HepG2 (cell line): ENCODE measurements around the gene NISCH. TPM values are rescaled to one million over a fixed set of nuclear protein-coding genes. Genes with fewer than 3 reads are reported as not detected.

Source experiments
- IKZF1 ChIP-seq: fragments of 450-650 bp; IDR thresholded peaks from 2 replicates; pipeline ENCODE4 v1.7.1; 2016
- IRF2 ChIP-seq: IDR thresholded peaks from 2 replicates; pipeline ENCODE4 v1.6.1; 2018; ENCODE audit warnings: missing genetic modification reagents, missing compliant biosample characterization
- SP5 ChIP-seq: IDR thresholded peaks from 2 replicates; pipeline ENCODE4 v1.6.1; 2016; ENCODE audit warnings: low read depth, borderline replicate concordance
- STAT6 ChIP-seq: sonication (generic); formaldehyde crosslinking; IDR thresholded peaks from 2 replicates; pipeline ENCODE4 v1.4.0; 2020; ENCODE audit warnings: missing genetic modification reagents, mild to moderate bottlenecking, borderline replicate concordance
- TCF12 ChIP-seq, 2 experiments: fragments of 450-650 bp in 1 of 2; sonication (generic) in 1 of 2; formaldehyde crosslinking in 1 of 2; IDR thresholded peaks; 2 replicates each; pipeline versions ENCODE4 v1.6.1 to v1.8.0; 2017 to 2022; ENCODE audit warnings: antibody characterized with exemption in 1 of 2, mild to moderate bottlenecking in 1 of 2, missing genetic modification reagents in 1 of 2, moderate library complexity in 1 of 2
- ZNF296 ChIP-seq: sonication (generic); formaldehyde crosslinking; conservative IDR thresholded peaks from 2 replicates; pipeline ENCODE4 v1.5.0; 2020; ENCODE audit warnings: mild to moderate bottlenecking, missing genetic modification reagents
- ZNF484 ChIP-seq: sonication (generic); formaldehyde crosslinking; IDR thresholded peaks from 2 replicates; pipeline ENCODE4 v1.5.1; 2020; ENCODE audit warnings: mild to moderate bottlenecking, low read depth, missing genetic modification reagents, borderline replicate concordance
- ZNF724P ChIP-seq: sonication (generic); formaldehyde crosslinking; IDR thresholded peaks from 2 replicates; pipeline ENCODE4 v1.8.0; 2022; ENCODE audit warnings: missing genetic modification reagents, borderline replicate concordance
- ZNF800 ChIP-seq: sonication (generic); formaldehyde crosslinking; IDR thresholded peaks from 2 replicates; pipeline ENCODE4 v1.4.0; 2020; ENCODE audit warnings: missing genetic modification reagents
- ZNF83 ChIP-seq: sonication (generic); formaldehyde crosslinking; IDR thresholded peaks from 2 replicates; pipeline ENCODE4 v1.4.0; 2020; ENCODE audit warnings: missing genetic modification reagents, mild to moderate bottlenecking, borderline replicate concordance
- ZSCAN21 ChIP-seq: sonication (generic); formaldehyde crosslinking; IDR thresholded peaks from 2 replicates; pipeline ENCODE4 v1.8.0; 2022; ENCODE audit warnings: mild to moderate bottlenecking, missing genetic modification reagents, moderate library complexity, borderline replicate concordance
- polyA plus RNA-seq, 8 experiments: library from polyadenylated mRNA; depleted of rRNA in 3 of 8; stranded (reverse) in 7 of 8; unstranded in 1 of 8; fragments of >200 nt; fragmentation: Illumina TruSeq in 4 of 8; extraction: Trizol in 4 of 8; gene quantifications; 2 replicates each; pipeline versions ENCODE4 v1.2.1 to v1.2.3, GENCODE V29; 2011 to 2016; ENCODE audit warnings: low read depth in 4 of 8, missing spikeins in 1 of 8, mixed read lengths in 1 of 8; ENCODE audit not compliant: insufficient read depth in 1 of 8
- total RNA-seq, 5 experiments: library from RNA; depleted of rRNA; stranded (reverse); fragments of >200 nt; fragmentation: Illumina TruSeq; extraction: Trizol; gene quantifications; 2 replicates each; pipeline ENCODE4 v1.2.3, GENCODE V29; 2016; ENCODE audit warnings: low read depth in 1 of 5
- TF ChIP-seq, protein P1 (sequence below): sonication (generic); formaldehyde crosslinking; IDR thresholded peaks from 2 replicates; pipeline ENCODE4 v1.4.0; 2020; ENCODE audit warnings: missing genetic modification reagents, borderline replicate concordance
- TF ChIP-seq, protein P2 (sequence below): sonication (generic); formaldehyde crosslinking; IDR thresholded peaks from 2 replicates; pipeline ENCODE4 v1.9.0; 2021; ENCODE audit warnings: missing genetic modification reagents, borderline replicate concordance
- TF ChIP-seq, protein P3 (sequence below): sonication (generic); formaldehyde crosslinking; IDR thresholded peaks from 2 replicates; pipeline ENCODE4 v1.9.0; 2021; ENCODE audit warnings: missing genetic modification reagents, mild to moderate bottlenecking, borderline replicate concordance

NISCH gene
- total and polyA plus RNA-seq, 2 of the 13 experiments (the other 11 are each of a cell fraction or from before 2014, with no cell fraction given), result 27.0 to 47.6 TPM

DNA sequence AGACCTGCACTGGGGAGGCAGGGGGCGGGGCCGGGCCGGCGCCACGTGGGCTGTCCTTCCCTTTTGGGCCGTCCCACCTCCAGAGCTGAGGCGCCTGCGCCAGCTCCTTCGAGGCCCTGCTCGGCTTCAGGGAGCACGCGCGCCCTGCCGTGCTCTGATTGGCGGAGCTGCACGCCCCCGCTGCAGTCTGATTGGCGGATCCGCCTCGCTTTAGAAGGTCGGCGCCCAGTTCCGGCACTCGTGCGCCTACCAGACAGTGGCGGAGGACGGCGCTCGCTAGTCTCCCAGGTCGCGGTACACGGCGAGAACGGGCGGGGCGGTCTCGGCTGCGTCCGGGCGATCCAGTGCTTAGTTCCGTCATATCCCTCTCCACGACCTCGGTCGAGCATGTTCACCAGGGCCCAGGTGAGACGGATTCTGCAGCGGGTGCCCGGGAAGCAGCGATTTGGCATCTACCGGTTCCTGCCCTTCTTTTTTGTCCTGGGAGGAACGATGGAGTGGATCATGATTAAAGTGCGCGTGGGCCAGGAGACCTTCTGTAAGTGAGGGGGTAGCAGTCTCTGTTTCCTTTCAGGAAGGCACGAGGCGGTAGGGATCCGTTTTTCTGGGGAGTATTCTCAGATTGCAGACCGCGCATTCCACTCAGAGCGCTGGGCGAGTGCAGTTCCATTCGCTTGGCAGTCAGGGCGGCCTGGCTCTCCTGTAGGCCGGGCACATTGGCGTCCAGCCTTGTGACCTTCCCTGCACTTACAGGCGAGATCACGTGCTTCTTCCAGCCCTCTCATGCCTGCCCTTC lies 81.2 kb downstream of the NISCH start, which contains the start of gene UQCC5 (continued):
- TF ChIP-seq STAT6 (CRISPR knock-in tag) (peak; percentile 83; the same call in 1 of the 2 replicates), IKZF1 (no peak), ZNF724P (CRISPR knock-in tag) (peak; percentile 88), TCF12 (IDR thresholded peaks at IDR 0.05) (no peak), TCF12 (CRISPR knock-in tag; IDR thresholded peaks at IDR 0.05) (no peak), ZNF800 (no peak; the same call in 1 of the 2 replicates), ZNF83 (CRISPR knock-in tag) (peak; percentile 65; the same call in 1 of the 2 replicates), ZNF296 (CRISPR knock-in tag) (no peak; the same call in 1 of the 2 replicates), ZSCAN21 (peak; percentile 88), IRF2 (peak; percentile 73), ZNF484 (no peak), SP5 (CRISPR knock-in tag) (peak; percentile 31; the same call in 1 of the 2 replicates)
- TF ChIP-seq, protein P1, sequence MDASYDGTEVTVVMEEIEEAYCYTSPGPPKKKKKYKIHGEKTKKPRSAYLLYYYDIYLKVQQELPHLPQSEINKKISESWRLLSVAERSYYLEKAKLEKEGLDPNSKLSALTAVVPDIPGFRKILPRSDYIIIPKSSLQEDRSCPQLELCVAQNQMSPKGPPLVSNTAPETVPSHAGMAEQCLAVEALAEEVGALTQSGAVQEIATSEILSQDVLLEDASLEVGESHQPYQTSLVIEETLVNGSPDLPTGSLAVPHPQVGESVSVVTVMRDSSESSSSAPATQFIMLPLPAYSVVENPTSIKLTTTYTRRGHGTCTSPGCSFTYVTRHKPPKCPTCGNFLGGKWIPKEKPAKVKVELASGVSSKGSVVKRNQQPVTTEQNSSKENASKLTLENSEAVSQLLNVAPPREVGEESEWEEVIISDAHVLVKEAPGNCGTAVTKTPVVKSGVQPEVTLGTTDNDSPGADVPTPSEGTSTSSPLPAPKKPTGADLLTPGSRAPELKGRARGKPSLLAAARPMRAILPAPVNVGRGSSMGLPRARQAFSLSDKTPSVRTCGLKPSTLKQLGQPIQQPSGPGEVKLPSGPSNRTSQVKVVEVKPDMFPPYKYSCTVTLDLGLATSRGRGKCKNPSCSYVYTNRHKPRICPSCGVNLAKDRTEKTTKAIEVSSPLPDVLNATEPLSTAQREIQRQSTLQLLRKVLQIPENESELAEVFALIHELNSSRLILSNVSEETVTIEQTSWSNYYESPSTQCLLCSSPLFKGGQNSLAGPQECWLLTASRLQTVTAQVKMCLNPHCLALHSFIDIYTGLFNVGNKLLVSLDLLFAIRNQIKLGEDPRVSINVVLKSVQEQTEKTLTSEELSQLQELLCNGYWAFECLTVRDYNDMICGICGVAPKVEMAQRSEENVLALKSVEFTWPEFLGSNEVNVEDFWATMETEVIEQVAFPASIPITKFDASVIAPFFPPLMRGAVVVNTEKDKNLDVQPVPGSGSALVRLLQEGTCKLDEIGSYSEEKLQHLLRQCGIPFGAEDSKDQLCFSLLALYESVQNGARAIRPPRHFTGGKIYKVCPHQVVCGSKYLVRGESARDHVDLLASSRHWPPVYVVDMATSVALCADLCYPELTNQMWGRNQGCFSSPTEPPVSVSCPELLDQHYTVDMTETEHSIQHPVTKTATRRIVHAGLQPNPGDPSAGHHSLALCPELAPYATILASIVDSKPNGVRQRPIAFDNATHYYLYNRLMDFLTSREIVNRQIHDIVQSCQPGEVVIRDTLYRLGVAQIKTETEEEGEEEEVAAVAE (CRISPR knock-in tag), result no peak
- TF ChIP-seq, protein P2, sequence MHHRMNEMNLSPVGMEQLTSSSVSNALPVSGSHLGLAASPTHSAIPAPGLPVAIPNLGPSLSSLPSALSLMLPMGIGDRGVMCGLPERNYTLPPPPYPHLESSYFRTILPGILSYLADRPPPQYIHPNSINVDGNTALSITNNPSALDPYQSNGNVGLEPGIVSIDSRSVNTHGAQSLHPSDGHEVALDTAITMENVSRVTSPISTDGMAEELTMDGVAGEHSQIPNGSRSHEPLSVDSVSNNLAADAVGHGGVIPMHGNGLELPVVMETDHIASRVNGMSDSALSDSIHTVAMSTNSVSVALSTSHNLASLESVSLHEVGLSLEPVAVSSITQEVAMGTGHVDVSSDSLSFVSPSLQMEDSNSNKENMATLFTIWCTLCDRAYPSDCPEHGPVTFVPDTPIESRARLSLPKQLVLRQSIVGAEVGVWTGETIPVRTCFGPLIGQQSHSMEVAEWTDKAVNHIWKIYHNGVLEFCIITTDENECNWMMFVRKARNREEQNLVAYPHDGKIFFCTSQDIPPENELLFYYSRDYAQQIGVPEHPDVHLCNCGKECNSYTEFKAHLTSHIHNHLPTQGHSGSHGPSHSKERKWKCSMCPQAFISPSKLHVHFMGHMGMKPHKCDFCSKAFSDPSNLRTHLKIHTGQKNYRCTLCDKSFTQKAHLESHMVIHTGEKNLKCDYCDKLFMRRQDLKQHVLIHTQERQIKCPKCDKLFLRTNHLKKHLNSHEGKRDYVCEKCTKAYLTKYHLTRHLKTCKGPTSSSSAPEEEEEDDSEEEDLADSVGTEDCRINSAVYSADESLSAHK (CRISPR knock-in tag), result no peak
- TF ChIP-seq, protein P3, sequence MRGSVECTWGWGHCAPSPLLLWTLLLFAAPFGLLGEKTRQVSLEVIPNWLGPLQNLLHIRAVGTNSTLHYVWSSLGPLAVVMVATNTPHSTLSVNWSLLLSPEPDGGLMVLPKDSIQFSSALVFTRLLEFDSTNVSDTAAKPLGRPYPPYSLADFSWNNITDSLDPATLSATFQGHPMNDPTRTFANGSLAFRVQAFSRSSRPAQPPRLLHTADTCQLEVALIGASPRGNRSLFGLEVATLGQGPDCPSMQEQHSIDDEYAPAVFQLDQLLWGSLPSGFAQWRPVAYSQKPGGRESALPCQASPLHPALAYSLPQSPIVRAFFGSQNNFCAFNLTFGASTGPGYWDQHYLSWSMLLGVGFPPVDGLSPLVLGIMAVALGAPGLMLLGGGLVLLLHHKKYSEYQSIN (CRISPR knock-in tag), result no peak
